Articular chondrocyte of knee joint (primary cell): ENCODE measurements around the gene STRADB. TPM values are rescaled to one million over a fixed set of nuclear protein-coding genes. Genes with fewer than 3 reads are reported as not detected.

ENCODE experiments used
- small RNA-seq: library from RNA; depleted of rRNA; stranded (forward); fragments of <200 nt; gene quantifications from one replicate; pipeline ENCODE3, GENCODE V24; 2012
- total RNA-seq: library from RNA; depleted of rRNA; stranded (reverse); fragments of >200 nt; gene quantifications from 2 replicates; pipeline ENCODE4 v1.2.3, GENCODE V29; 2012

Gene STRADB
- 41.8 and 42.1 TPM in 2 replicates for total RNA-seq

GRCh38 chr2:201451292-201452057 lies at the start of gene STRADB, which contains the start of gene TRAK2:
Gene STRADB (plus strand): TSS chr2:201451740. CDS start chr2:201454841, 3,101 bp downstream.
Gene TRAK2 (minus strand): TSS chr2:201451458. CDS start chr2:201420507, 30,951 bp downstream.

Small RNA genes lying within 50 kb of the gene (small RNA-seq; reads per million reads assigned to genes)
- not detected for gene RF00019

Other genes starting within 250 kb of the STRADB start
- gene CASP8, start 191.2 kb upstream of the STRADB start, total RNA-seq: 23.8 and 29.2 TPM in 2 replicates
- 2.5 and 2.9 TPM in 2 replicates for gene FLACC1, start 94.4 kb upstream of the STRADB start, total RNA-seq
- gene TRAK2, start 282 bp upstream of the STRADB start, total RNA-seq: 64.4 and 65.4 TPM in 2 replicates
- gene TMEM237, start 191.8 kb downstream of the STRADB start, total RNA-seq: 51.2 and 52.4 TPM in 2 replicates
- 2.1 and 2.2 TPM in 2 replicates for gene MPP4, start 246.9 kb downstream of the STRADB start, total RNA-seq